Stimulated activated CD4-positive, alpha-beta T cell treated with anti-CD3 and anti-CD28 coated beads, Interleukin-2, amount 100 ng/mL, for 4 hours (primary cell): ENCODE measurements around the gene MX2.

ENCODE experiments used
- DNase-seq: peaks from one replicate; pipeline ENCODE4 v3.0.0-alpha.2; 2020; ENCODE audit warnings: low read depth

MX2 gene

GRCh38 chr21:41438425-41439113 is 76.7 kb downstream of the MX2 start:
- no peak for DNase-seq

GRCh38 chr21:41439248-41439647 is 77.4 kb downstream of the MX2 start:
- DNase-seq, result no peak

- no peak for DNase-seq
Observed at GRCh38 chr21:41441546-41441945, 79.7 kb downstream of the MX2 start.

GRCh38 chr21:41442481-41443186 is 80.8 kb downstream of the MX2 start:
- no peak for DNase-seq

GRCh38 chr21:41443562-41443961 is 81.7 kb downstream of the MX2 start:
- DNase-seq, result no peak

- DNase-seq, result no peak
Observed at GRCh38 chr21:41444703-41445464, 83.1 kb downstream of the MX2 start.

GRCh38 chr21:41445465-41445862 is 83.6 kb downstream of the MX2 start:
- no peak for DNase-seq

- DNase-seq, result no peak
Observed at GRCh38 chr21:41446586-41446985, 84.8 kb downstream of the MX2 start.

GRCh38 chr21:41447356-41447755 is 85.5 kb downstream of the MX2 start:
- no peak for DNase-seq

- no peak for DNase-seq
Observed at GRCh38 chr21:41449613-41450012, 87.8 kb downstream of the MX2 start.

GRCh38 chr21:41451753-41452676 is 90.2 kb downstream of the MX2 start:
- DNase-seq, result no peak

- no peak for DNase-seq
Observed at GRCh38 chr21:41453198-41453597, 91.4 kb downstream of the MX2 start.

- DNase-seq, result no peak
Observed at GRCh38 chr21:41453761-41454160, 91.9 kb downstream of the MX2 start.

GRCh38 chr21:41458121-41458520 is 96.3 kb downstream of the MX2 start:
- no peak for DNase-seq

- no peak for DNase-seq
Observed at GRCh38 chr21:41458559-41458958, 96.7 kb downstream of the MX2 start.
